Neural progenitor cell (in vitro differentiated cells): Measurements from ENCODE around the gene LRRC28.

ENCODE experiments used
- CTCF ChIP-seq: fragments of 200-600 bp; sonication (generic); IDR thresholded peaks from 2 replicates; pipeline ENCODE4 v1.5.1; 2017; ENCODE audit warnings: antibody characterized with exemption, mild to moderate bottlenecking
- EZH2 ChIP-seq: fragments of 200-600 bp; sonication (generic); IDR thresholded peaks from 2 replicates; pipeline ENCODE4 v1.6.1; 2017; ENCODE audit warnings: antibody characterized with exemption, mild to moderate bottlenecking, moderate library complexity
- EZH2phosphoT487 ChIP-seq: fragments of 200-600 bp; sonication (generic); IDR thresholded peaks from 2 replicates; pipeline ENCODE4 v1.6.1; 2017; ENCODE audit warnings: antibody characterized with exemption

- TF ChIP-seq CTCF (no peak), EZH2 (no peak), EZH2phosphoT487 (no peak)
These were observed 5.9 kb downstream of the LRRC28 start for GRCh38 chr15:99257107-99257750.
